GM12891 (cell line): ENCODE results near the gene GCK.

ENCODE experiments used
- POLR2A ChIP-seq: IDR thresholded peaks from 2 replicates; pipeline ENCODE4 v1.6.1; 2011; ENCODE audit warnings: low read depth, low read length, control low read depth
- POLR2AphosphoS5 ChIP-seq: IDR thresholded peaks from 2 replicates; pipeline ENCODE4 v1.6.1; 2011; ENCODE audit warnings: low read depth, low read length, control low read depth
- POU2F2 ChIP-seq: IDR thresholded peaks from 2 replicates; pipeline ENCODE4 v1.6.1; 2011; ENCODE audit warnings: low read depth, mild to moderate bottlenecking, control low read depth, low read length, moderate library complexity
- TAF1 ChIP-seq: IDR thresholded peaks from 2 replicates; pipeline ENCODE4 v1.6.1; 2011; ENCODE audit warnings: low read depth, low read length, control low read depth

GRCh38 chr7:44142028-44142427 is 47.2 kb downstream of the GCK start:
- no peak for TF ChIP-seq POLR2A
- TF ChIP-seq POLR2AphosphoS5, result no peak
- no peak for TF ChIP-seq TAF1
- no peak for TF ChIP-seq POU2F2
